HG02970 (cell line): ENCODE measurements around the gene RAD51B.
A peak's percentile ranks its signal among the peaks of the same experiment; 100 is the strongest.
"Not testable (repeated sequence)": the region's sequence is repeated elsewhere in the genome, so short reads cannot be mapped to it uniquely, and the experiment has no call there.

Source experiments
- ATAC-seq: cut with Tn5 transposase; IDR thresholded peaks from one replicate; pipeline ENCODE4 v1.9.1; 2021; ENCODE audit warnings: mild to moderate bottlenecking, moderate library complexity, moderate number of reproducible peaks; ENCODE audit not compliant: unreplicated experiment, low FRiP score

RAD51B gene

DNA sequence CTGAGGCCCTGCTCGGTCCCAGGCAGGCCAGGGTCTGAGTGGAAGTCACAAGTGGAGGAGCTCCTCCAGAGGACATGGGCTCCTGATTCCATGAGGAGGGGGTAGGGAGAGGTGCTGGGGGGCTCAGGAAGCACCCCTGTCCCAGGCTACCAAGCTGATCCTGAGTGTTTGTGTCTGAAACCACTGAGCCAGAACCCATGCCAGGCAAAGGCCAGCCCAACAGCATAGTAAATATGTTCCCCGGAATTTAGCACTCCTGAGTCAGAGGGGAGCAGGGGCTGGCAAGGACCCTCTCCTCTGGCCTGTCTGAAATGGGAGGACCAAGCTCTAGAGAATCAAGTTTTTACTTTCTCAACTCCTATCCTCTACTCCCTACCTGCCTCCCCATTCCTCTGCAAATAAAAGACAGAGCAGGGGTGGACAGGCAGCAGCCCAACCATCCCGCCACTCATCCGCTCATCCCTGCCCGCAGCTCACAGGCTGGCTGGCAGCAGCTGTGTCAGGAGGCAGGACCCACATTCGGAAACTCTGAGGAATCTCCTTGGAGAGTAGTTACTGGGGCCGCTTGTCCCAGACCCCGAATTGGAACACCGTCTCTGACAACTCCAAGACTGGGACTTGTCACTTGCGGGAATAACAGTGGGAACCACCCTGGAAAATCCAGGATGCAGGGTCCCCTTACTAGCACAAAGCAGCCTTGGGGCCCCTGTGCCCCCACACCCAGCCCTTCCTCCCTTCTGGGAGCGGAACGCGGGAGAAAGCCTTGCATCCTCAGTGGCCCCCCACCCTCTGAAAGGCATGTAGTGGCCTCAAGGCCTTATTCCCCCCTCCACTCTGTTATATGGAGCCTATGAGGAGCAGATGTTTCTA is 870.7 kb downstream of the RAD51B start:
- ATAC-seq, result no peak

- ATAC-seq, result no peak
Measured at GRCh38 chr14:68691031-68691791, 871.6 kb downstream of the RAD51B start.

DNA sequence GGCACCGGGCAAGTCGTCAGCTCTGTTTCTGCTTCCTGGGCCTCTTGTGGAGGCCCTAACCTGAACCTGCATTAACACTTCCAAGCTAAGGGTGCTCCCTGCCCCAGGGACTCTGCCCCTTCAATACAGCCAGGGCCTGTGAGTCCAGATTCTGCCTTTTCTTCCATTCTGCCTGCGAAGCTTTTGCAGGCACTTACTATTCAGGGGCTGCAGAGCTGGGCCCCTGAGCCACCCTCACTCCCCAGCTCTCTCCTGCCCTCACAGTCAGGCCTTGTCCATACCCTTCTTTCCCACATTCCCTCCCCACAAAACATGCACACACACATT is 872.2 kb downstream of the RAD51B start:
- ATAC-seq, result no peak

DNA sequence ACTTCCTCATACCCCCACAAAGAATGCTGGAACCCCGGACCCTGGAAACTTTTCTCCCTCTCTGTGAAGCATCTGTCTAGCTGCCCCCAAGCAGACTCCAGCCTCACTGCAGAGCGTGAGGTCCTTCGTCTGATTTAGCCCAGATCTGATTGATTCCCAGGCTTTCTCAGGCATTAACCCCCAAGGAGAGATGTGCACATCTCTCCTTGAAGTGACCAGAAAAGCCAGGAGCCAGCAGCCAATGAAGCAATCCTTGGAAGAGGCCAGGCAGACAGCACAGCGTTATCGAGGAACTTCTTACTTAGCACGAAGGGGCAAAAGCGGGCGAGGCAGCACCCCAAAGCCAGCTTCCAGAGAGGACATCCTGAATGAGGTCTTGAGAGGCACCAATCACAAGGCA is 872.6 kb downstream of the RAD51B start:
- no peak for ATAC-seq

DNA sequence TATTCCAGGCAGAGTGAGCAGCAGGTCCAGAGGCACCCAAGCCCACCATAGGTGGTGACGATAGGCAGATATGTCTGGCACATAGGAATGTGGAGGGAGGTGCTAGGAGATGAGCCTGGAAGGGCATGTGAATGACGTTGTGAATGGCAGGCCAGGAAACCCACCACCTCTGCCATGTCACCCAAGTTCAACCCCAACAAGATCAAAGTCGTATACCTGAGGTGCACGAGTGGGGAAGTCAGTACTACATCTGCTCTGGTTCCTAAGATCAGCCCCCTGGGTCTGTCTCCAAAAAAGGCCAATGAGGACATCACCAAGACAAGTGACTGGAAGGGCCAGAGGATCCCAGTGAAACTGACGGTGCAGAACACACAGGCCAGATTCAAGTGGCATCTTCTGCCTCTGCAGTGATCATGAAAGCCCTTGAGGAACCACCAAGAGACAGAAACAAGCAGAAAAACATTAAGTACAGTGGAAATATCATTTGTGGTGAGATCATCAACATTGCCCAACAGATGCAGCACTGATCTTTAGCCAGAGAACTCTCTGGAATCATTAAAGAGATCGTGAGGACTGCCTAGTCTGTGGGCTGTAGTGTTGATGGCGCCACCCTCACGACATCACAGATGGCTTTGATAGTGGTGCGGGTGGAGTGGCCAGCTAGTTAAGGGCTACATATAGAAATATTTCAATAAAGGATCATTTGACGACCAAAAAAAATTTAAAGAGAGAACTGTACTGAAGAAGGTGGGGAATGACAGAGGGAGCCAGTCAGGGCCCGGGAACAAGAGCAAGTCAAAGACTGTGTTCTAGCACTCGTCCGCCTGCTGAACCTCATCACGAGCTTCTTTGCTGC is 873.6 kb downstream of the RAD51B start:
- no peak for ATAC-seq

DNA sequence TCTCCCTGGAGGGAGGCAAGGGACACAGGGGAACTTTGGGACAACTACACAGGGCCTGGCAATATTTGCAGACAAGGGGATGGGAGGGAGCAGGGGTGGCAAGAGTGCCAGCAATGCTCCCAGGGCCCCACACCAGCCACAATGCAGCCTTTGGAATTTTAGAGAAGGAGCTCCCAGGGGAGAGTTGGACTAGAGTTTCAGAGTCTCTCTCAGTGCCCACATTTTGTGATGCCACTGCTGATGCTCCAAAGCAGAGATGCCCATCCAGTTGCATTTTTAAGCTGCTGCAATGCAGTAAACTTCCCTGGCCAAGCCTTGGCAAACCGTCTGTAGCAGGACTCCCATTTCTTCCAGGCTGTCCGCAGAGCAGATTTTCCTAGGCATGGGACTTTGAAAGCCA is 874.3 kb downstream of the RAD51B start:
- no peak for ATAC-seq

DNA sequence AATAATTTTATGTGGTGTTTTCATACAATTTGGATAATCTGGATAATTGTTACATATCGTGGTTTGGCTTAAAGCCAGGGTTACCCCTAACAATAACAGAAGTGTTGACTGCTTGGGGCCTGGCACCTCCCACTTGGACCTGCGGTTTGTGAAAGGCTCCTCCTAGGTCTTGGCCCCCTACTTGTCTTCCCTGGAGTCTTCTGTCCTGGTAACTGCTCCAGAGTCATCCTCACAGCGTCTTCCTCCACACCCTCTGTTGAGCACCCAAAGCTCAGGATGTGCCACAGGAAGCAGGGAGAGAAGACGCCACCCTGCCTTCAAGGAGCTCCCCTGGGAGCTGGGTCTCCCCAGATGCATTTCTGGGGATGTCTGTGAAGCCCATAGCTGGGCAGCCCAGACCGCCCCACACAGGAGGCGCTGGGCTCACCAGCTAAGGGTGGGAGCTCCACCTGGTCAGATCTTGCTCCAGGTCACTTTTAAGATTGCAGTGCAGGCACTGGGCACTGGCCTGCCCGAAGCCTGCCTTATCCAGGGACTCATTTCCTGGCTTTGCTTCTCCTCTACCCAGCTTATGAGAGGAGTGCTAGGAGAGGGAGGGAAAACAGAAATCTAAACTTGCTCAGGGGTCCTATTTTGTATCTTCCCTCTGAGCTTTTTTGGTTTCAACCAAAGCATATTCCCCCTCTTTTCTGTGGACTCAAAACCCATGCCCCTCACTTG is 875.1 kb downstream of the RAD51B start:
- ATAC-seq, result no peak

DNA sequence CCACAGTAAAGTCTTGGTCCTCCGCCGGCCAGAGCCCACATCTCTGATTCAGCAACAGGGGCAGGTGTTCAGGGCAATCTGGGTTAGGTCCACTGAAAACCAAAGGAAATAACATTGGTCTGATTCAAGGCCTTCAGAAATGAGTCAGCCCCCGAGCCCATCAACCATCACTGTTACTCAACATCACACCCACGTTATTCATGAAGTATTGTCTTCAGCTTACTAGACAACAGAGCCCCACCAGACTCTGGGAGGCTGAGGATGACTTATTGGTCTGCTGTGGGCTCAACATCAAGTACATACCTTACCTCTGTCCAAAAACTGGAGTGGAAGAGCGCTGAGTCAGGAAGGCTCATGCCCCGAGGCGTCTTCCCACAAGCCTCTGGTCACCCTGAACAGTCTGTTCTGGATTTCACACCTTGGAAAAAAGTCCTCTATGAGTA is 875.8 kb downstream of the RAD51B start:
- ATAC-seq, result peak; percentile 74

- ATAC-seq, result no peak
Measured at GRCh38 chr14:68695856-68696255, 876.3 kb downstream of the RAD51B start.

GRCh38 chr14:68696266-68696665 is 876.7 kb downstream of the RAD51B start:
- ATAC-seq, result no peak

DNA sequence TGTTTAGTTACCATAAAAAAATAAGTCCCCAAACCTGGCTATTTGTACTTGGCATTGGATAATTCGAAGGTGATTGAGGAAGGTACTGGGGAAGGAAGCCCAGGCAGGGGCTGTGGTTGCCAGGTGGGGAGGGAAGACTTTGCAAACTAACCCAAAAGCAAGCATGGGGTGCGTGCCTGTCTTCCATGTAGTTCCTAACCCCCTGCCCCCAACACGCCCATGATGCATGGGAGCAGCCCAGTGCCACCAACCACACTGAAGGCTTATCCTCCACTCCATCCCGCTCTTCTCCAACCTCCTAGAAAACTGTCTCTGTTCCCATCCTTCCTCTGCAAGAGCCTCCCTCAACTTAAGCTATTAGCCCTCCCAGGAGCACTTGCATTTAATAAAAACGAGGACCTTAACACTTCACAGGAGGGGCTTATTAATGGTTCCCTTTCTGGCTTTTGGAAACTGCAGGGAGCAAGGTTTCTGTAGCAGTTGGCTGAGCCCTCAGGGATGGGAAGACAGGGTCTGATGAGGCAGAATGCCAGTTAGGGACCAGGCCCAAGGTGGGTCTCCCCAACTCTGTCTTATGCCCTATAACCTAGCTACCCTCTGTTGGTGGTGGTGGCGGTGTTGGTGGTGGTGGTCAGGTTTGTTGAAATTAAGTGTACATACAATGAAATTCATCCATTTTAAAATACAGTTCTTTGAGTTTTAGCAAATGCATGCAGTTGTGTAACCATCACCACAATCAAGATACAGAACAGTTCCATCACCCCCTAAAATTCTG is 877.3 kb downstream of the RAD51B start:
- no peak for ATAC-seq

- ATAC-seq, result not testable (repeated sequence)
Measured at GRCh38 chr14:68698773-68699172, 879.2 kb downstream of the RAD51B start.

DNA sequence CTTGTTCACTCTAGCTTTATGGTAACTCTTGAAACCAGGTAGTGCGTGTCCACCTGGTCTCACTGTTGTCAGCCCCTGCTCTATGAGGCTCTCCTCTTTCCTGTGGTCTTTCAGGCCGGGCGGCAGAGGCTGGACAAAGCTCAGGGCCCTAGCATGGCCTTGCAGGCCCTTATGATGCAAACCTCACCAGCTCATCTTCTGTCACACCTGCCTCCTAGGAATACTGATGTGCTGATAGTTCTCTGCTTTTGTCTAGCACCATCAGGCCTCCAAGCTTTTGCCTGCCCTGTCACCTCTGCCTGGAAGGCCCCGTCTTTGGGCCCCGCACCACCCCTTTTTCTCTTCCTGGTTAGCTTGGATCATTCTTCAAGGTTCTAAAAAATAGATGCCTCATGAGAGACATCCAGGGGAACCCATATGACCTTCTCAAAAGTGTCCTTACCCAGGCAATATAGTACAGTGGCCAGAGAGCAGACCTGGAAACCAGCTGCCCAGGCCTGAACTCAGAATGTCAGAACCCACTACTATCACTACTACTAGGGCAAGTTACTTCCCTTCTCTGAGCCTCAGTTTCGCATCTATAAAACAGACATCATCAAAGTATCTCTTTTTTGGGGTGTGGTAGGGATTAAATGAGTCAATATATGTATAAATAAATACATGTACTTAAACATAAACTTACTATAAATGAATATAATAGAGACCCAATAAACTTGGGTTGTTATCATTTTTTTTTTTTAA is 881.6 kb downstream of the RAD51B start:
- ATAC-seq, result no peak

DNA sequence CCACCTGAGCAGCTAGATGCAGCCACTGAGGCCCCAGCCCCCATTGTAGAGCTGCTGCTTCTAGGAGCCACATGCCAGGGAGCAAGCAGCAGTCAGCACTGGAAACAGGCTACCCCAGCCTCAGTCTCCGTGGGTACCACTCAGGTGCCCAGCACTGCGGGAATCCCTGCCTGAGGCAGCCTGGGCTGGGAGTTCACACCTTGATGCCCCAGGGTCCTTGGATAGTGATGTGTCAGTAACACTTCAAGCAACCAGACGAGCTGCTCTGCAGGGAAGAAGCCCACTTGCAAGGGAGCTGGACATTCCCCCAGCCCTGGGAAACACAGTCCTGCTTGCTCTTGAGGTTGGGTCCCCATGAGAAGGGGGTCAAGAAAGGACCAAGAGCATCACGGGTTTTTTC is 882.6 kb downstream of the RAD51B start:
- no peak for ATAC-seq

- ATAC-seq, result no peak
Measured at GRCh38 chr14:68702578-68702977, 883.0 kb downstream of the RAD51B start.

GRCh38 chr14:68703093-68703492 is 883.5 kb downstream of the RAD51B start:
- ATAC-seq, result no peak

- ATAC-seq, result no peak
Measured at GRCh38 chr14:68704736-68705720, 885.4 kb downstream of the RAD51B start.
